Tibial artery (tissue), 4 donors: ENCODE data around the gene NINJ1.
A peak's percentile ranks its signal among the peaks of the same experiment; 100 is the strongest.

Source experiments
- DNase-seq, 2 donors: peaks; one replicate each; pipeline ENCODE4 v3.0.0-alpha.2; 2019
- H3K27ac ChIP-seq, 2 donors: fragments of 200-600 bp; sonication (generic) in 1 of 2; 1 replicate in 1 of 2; 2 replicates in 1 of 2; pipeline ENCODE4 v1.5.1; 2018 to 2019; ENCODE audit warnings: mild to moderate bottlenecking in 1 of 2
- H3K27me3 ChIP-seq, 2 donors: fragments of 200-600 bp; sonication (generic) in 1 of 2; one replicate each; pipeline versions ENCODE4 v1.5.1 to v1.6.0; 2016 to 2019
- H3K36me3 ChIP-seq, 3 donors: fragments of 200-600 bp; sonication (generic) in 2 of 3; one replicate each; pipeline ENCODE4 v1.5.1; 2016 to 2019; ENCODE audit warnings: mild to moderate bottlenecking in 2 of 3
- H3K4me1 ChIP-seq, 4 donors: fragments of 200-600 bp; sonication (generic) in 2 of 4; 1 replicate in 3 of 4; 2 replicates in 1 of 4; pipeline ENCODE4 v1.5.1; 2016 to 2019
- H3K4me3 ChIP-seq, 2 donors: fragments of 200-600 bp; sonication (generic) in 1 of 2; 1 replicate in 1 of 2; 2 replicates in 1 of 2; pipeline ENCODE4 v1.5.1; 2018 to 2019; ENCODE audit warnings: mild to moderate bottlenecking in 2 of 2
- H3K9me3 ChIP-seq, 3 donors: fragments of 200-600 bp; sonication (generic) in 1 of 3; one replicate each; pipeline ENCODE4 v1.5.1; 2016 to 2019
- intact Hi-C: fragments of 100-400 bp; cut with DNase I; formaldehyde crosslinking; loops from one replicate; pipeline ENCODE4 v1.15.0; 2023; ENCODE audit warnings: low total_unique reads
- TF ChIP-seq, protein P1 (sequence below), 2 experiments: fragments of 200-600 bp in 1 of 2; fragments of 450-650 bp in 1 of 2; IDR thresholded peaks; one replicate each; pipeline ENCODE4 v1.5.1; 2017 to 2019; ENCODE audit warnings: antibody characterized with exemption in 2 of 2, mild to moderate bottlenecking in 1 of 2, moderate library complexity in 1 of 2

NINJ1 gene

DNA sequence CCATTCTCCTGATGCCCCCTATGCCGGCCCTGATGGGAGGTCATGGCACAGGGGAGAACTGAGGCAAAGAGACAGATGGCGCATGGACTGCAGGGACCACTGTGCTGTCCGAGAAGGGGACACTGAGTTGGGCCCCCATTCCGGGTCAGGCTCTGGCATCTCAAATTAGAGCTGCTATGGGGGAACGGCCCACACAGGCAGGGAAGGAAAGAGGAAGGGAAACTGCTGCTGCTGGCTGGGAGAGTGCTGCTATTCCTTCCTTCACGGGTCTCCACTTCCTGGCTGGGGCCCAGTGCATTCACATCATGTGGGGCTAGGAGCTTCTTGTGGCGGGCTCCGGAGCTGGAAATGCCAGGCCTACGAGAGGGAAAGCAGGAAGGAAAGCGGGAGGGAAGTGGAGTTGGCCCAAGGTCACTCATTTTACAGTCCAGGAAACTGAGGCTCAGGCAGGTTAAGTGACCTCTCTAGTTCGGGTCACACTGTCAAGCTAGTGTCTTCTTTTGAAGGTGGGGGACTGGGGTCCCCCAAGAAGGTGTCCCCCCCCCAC, 39.3 kb downstream of the NINJ1 start:
- peaks cover 7 to 48% (median 39%) of the 10 kb centered on the region in 4 donors for H3K4me1 ChIP-seq
- intact Hi-C loops, result loop anchor here (1.0 to 10.0 kb wide), 3 partner anchors 37 to 980 kb away; partner anchors contain the start of genes SPTLC1 and SUSD3

DNA sequence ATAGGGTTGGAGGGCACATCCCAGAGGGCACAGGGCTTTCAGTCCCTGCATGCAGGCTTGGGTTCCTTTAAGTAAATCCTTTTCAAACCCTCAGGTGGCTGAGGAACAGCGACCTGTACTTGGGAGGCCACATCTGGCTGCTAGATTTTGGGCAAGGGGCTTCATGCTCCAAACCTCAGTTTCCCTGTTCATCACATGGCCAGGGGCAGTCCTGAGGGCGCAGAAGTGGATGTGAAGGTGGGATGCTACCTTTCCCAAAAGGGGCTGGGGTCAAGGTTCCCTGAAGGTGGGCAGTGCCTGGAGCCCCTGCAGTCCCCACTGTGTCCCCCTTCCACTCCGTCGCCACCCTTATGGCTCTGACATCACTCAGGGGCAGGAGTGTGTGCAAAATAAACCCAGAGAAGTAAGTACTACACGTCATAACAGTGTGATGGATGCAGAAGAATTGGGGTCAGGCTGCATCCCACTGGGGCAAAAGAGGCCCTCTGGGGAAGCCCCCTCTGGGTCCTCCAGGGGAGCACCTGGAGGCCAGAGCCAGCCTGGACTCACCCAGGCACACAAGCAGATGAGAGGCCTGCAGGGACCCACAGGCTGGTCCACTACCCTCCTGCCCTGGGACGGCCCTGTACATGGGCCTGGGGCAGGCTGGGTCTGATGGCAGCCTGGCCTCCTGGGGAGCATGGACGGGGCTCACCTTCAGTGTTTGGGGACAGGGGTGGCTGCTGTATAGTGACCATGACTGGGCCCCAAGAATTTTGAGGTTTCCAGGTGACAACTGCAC, 40.0 kb downstream of the NINJ1 start:
- TF ChIP-seq, protein P1, sequence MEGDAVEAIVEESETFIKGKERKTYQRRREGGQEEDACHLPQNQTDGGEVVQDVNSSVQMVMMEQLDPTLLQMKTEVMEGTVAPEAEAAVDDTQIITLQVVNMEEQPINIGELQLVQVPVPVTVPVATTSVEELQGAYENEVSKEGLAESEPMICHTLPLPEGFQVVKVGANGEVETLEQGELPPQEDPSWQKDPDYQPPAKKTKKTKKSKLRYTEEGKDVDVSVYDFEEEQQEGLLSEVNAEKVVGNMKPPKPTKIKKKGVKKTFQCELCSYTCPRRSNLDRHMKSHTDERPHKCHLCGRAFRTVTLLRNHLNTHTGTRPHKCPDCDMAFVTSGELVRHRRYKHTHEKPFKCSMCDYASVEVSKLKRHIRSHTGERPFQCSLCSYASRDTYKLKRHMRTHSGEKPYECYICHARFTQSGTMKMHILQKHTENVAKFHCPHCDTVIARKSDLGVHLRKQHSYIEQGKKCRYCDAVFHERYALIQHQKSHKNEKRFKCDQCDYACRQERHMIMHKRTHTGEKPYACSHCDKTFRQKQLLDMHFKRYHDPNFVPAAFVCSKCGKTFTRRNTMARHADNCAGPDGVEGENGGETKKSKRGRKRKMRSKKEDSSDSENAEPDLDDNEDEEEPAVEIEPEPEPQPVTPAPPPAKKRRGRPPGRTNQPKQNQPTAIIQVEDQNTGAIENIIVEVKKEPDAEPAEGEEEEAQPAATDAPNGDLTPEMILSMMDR (IDR thresholded peaks at IDR 0.05), result no peak
- peak overlapping the region; percentile 96 to 97 for H3K27ac ChIP-seq
- H3K27me3 ChIP-seq, result no peaks in the 10 kb centered on the region
- peaks cover 8 to 14% (median 13%) of the 10 kb centered on the region in 3 donors for H3K9me3 ChIP-seq
- peak; percentile 19 to 65 for DNase-seq
- no peak overlapping the region for H3K4me3 ChIP-seq
- H3K4me1 ChIP-seq, result peaks cover 2 to 41% (median 32%) of the 10 kb centered on the region in 4 donors
- intact Hi-C loops, result loop anchor here (10.0 kb wide), 1 partner anchor 979 kb away; the partner anchor contains the start of gene SPTLC1
- H3K36me3 ChIP-seq, result no peaks in the 10 kb centered on the region

More for the DNA sequence above, 39.3 kb downstream of the NINJ1 start:
- TF ChIP-seq, protein P1 (IDR thresholded peaks at IDR 0.05), result no peak
- no peaks in the 10 kb centered on the region for H3K27me3 ChIP-seq
- no peaks in the 10 kb centered on the region for H3K36me3 ChIP-seq
- H3K27ac ChIP-seq, result peak overlapping the region; percentile 96 to 97
- H3K4me3 ChIP-seq, result peak overlapping the region; percentile 57 to 64
- DNase-seq, result peak; percentile 77 to 83
- H3K9me3 ChIP-seq, result peaks cover 8 to 14% (median 13%) of the 10 kb centered on the region in 3 donors

DNA sequence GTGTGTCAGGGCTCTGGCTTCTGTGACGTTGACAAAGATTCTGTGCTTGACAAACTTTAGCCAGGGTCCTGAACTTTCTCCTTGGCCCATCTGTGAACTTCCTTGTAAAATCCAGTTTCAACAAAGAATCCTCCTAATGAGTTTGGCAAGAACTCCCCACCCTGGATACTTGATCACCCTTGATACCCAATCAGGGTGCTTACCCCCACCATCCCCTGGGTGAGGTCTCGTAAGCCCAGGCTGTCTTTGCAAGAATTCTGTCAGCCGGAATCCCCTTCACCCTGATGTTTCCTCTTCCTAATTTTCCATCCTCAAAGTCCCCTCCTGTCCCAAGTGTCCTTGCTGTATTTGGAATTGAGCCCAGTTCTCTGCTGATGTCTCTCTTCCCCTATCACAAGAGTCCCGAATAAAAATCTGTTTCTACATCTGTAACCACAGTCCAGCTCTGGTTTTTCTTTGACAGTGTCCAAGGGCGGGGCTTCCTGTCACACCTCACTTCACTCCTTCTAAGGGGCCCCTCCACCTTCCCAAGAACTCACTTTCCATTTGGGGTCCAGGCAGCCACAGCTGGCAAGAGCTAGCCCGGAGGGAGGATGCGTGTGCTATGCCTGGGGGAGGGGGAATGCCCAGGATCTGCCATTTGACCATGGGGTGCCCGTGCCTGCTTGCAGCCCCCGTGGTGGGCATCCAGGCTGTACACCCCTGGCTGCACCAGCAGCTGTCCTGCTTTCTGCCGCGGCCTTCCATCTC, 40.7 kb downstream of the NINJ1 start:
- Histone ChIP-seq H3K36me3 (no peaks in the 10 kb centered on the region), H3K4me1 (peaks cover 0 to 34% (median 27%) of the 10 kb centered on the region in 4 donors), H3K27ac (peak overlapping the region; percentile 3 to 96), H3K27me3 (no peaks in the 10 kb centered on the region), H3K9me3 (peaks cover 8 to 14% (median 13%) of the 10 kb centered on the region in 3 donors), H3K4me3 (no peak overlapping the region)
- intact Hi-C loops, result loop anchor here (10.0 kb wide), 1 partner anchor 979 kb away; the partner anchor contains the start of gene SPTLC1
- TF ChIP-seq, protein P1 (IDR thresholded peaks at IDR 0.05), result no peak
- peak; percentile 17 to 64 for DNase-seq

DNA sequence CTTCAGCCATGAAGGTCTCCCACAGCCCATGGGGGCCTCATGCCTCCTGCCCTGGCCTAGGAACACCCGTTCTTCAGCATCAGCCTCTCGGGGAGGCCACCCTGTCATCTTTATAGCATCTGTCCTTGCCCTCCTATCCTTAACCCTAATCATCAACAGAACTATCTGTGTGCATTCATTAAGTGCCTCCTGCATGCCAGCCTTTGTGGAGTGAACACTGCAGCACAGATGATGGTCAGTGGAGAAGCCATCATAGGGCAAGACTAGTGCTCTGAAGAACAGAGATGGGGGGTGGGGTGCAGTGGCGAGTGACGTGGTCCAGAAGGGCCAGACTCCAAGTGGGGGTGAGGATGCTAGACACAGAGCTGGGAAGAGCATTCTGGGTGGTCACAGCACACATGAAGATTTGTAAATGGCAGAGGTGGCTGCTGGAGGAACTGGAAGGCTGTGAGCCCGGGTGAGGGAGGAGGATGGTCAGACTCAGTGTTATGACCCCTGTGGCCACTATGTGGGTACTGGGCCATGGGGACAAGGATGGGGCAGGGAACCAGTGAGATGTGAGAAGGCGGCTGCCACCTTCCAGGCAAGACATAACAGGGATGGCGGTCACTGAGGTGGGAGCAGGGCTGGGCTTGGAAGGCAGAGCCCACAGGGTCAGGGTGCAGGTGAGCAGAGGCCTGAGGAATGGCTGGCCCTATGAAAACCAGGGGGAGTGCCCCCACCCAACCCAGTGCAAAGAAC, 41.6 kb downstream of the NINJ1 start:
- H3K27ac ChIP-seq, result peak overlapping the region in 1 of 2 donors; percentile 96
- TF ChIP-seq, protein P1 (IDR thresholded peaks at IDR 0.05), result no peak
- intact Hi-C loops, result loop anchor here (10.0 kb wide), 1 partner anchor 978 kb away; the partner anchor contains the start of gene SPTLC1
- peaks cover 8 to 14% (median 13%) of the 10 kb centered on the region in 3 donors for H3K9me3 ChIP-seq
- DNase-seq, result peak; percentile 12 to 61
- no peak overlapping the region for H3K4me3 ChIP-seq
- peaks cover 0 to 25% (median 18%) of the 10 kb centered on the region in 4 donors for H3K4me1 ChIP-seq
- no peaks in the 10 kb centered on the region for H3K36me3 ChIP-seq
- H3K27me3 ChIP-seq, result no peaks in the 10 kb centered on the region
